ACC112 (cell line): ENCODE measurements around the gene LHX3.

Experiments used
- H2AFZ ChIP-seq: fragments of 200-600 bp; sonication (generic); one replicate; pipeline ENCODE4 v1.6.0; 2017; ENCODE audit warnings: antibody characterized with exemption, low read length; ENCODE audit not compliant: unreplicated experiment
- H3K27ac ChIP-seq: fragments of 200-600 bp; sonication (generic); 2 replicates; pipeline ENCODE4 v1.5.1; 2014; ENCODE audit warnings: low read depth, mild to moderate bottlenecking, antibody characterized with exemption, low read length, moderate library complexity
- H3K27me3 ChIP-seq: fragments of 200-600 bp; sonication (generic); 2 replicates; pipeline ENCODE4 v1.6.1; 2014; ENCODE audit warnings: mild to moderate bottlenecking, antibody characterized with exemption, low read length, moderate library complexity, mixed read lengths; ENCODE audit not compliant: insufficient read depth
- H3K36me3 ChIP-seq: fragments of 200-600 bp; sonication (generic); 2 replicates; pipeline ENCODE4 v1.6.1; 2016; ENCODE audit warnings: mild to moderate bottlenecking, antibody characterized with exemption, low read length, moderate library complexity, mixed read lengths; ENCODE audit not compliant: insufficient read depth
- H3K4me1 ChIP-seq: fragments of 200-600 bp; sonication (generic); one replicate; pipeline ENCODE4 v1.6.1; 2016; ENCODE audit warnings: low read length, mixed read lengths; ENCODE audit not compliant: insufficient read depth, unreplicated experiment, control insufficient read depth
- H3K4me3 ChIP-seq: fragments of 200-600 bp; sonication (generic); 2 replicates; pipeline ENCODE4 v1.5.1; 2014; ENCODE audit warnings: mild to moderate bottlenecking, low read depth, low read length
- H3K79me2 ChIP-seq: fragments of 200-600 bp; sonication (generic); one replicate; pipeline ENCODE4 v1.6.0; 2016; ENCODE audit warnings: low read length; ENCODE audit not compliant: control insufficient read depth, unreplicated experiment, insufficient read depth

LHX3 gene

DNA sequence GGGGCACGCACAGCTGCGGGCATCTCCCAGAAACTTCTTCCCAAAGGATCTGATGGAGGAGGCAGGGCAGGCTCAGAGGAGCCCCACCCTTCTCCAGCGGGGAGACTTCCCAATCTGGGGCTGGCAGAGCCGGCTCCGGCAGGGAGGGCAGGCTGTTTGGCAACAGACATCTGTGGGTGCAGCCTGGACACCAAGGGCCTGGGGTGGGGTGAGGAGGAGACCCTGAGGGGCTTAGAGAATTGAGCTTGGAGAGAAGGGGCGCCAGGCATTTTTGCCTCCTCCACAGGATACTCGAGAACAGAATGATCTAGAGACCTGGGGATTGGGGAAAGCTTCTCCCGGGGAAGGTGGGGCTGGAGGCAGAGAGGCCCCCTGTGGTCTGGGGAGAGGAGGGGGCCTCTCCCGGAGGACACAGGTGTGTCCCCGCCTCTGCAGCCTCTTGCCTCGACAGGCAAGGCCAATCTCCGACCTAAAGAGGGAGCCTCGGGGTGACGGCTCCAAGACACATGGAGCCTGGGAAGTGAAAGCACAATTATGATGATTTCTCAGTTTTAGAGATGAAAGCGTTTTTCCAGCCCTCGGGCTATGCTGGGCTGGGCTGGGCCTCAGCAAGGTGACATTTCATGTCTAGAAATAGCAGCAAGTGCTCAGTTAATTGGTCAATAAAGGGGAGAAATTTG, 8.4 kb downstream of the LHX3 start:
- Histone ChIP-seq H3K4me3 (0 out of 2 replicates have a peak overlapping the region, but pooled peaks have one; percentile 5), H2AFZ (no peak overlapping the region), H3K4me1 (no peaks in the 10 kb centered on the region), H3K36me3 (no peaks in the 10 kb centered on the region), H3K27ac (no peak overlapping the region), H3K79me2 (no peaks in the 10 kb centered on the region), H3K27me3 (peaks cover 98% of the 10 kb centered on the region)

DNA sequence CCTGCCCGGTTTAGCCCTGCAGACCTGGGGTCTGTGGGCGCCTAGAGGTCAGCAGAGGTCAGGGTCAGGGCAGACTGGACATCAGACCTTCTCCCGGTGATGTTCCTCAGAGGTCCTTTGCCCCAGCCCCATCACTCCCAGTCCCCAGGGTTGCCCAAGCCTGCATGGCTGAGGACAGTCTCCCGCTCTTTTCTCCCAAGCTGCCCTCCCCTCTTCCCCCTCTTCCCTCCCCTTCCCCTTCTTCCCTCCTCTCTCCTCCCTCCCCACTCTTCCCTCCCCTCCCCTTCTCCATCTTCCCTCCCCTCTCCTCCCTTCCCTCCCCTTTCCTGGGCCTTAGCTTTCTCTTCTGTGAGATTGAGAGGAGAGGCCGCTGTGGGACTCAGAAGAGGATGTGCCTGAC, 10.4 kb downstream of the LHX3 start:
- Histone ChIP-seq H3K4me3 (no peak overlapping the region), H3K79me2 (no peaks in the 10 kb centered on the region), H3K4me1 (no peaks in the 10 kb centered on the region), H3K27me3 (peaks cover 92% of the 10 kb centered on the region), H3K36me3 (no peaks in the 10 kb centered on the region), H3K27ac (no peak overlapping the region), H2AFZ (no peak overlapping the region)

- H3K79me2 ChIP-seq = no peaks in the 10 kb centered on the region
- H3K4me3 ChIP-seq = no peak overlapping the region
- no peak overlapping the region for H3K27ac ChIP-seq
- no peaks in the 10 kb centered on the region for H3K4me1 ChIP-seq
- no peak overlapping the region for H2AFZ ChIP-seq
- H3K36me3 ChIP-seq = no peaks in the 10 kb centered on the region
- peaks cover 86% of the 10 kb centered on the region for H3K27me3 ChIP-seq
Observed at GRCh38 chr9:136193891-136194279, 11.0 kb downstream of the LHX3 start.

- H3K4me1 ChIP-seq = no peaks in the 10 kb centered on the region
- no peak overlapping the region for H2AFZ ChIP-seq
- H3K27ac ChIP-seq = no peak overlapping the region
- no peaks in the 10 kb centered on the region for H3K79me2 ChIP-seq
- peaks cover 81% of the 10 kb centered on the region for H3K27me3 ChIP-seq
- no peak overlapping the region for H3K4me3 ChIP-seq
- H3K36me3 ChIP-seq = no peaks in the 10 kb centered on the region
Observed at GRCh38 chr9:136193127-136193890, 11.6 kb downstream of the LHX3 start.

- no peak overlapping the region for H3K27ac ChIP-seq
- 0 out of 2 replicates have a peak overlapping the region, but pooled peaks have one; percentile 5 for H3K4me3 ChIP-seq
- no peaks in the 10 kb centered on the region for H3K36me3 ChIP-seq
- H3K79me2 ChIP-seq = no peaks in the 10 kb centered on the region
- peaks cover 77% of the 10 kb centered on the region for H3K27me3 ChIP-seq
- no peaks in the 10 kb centered on the region for H3K4me1 ChIP-seq
- no peak overlapping the region for H2AFZ ChIP-seq
Observed at GRCh38 chr9:136192289-136193126, 12.4 kb downstream of the LHX3 start.

- H3K27ac ChIP-seq = no peak overlapping the region
- no peak overlapping the region for H3K4me3 ChIP-seq
- H2AFZ ChIP-seq = no peak overlapping the region
- H3K36me3 ChIP-seq = no peaks in the 10 kb centered on the region
- H3K4me1 ChIP-seq = no peaks in the 10 kb centered on the region
- H3K79me2 ChIP-seq = no peaks in the 10 kb centered on the region
- peaks cover 76% of the 10 kb centered on the region for H3K27me3 ChIP-seq
Observed at GRCh38 chr9:136191960-136192286, 13.0 kb downstream of the LHX3 start.

DNA sequence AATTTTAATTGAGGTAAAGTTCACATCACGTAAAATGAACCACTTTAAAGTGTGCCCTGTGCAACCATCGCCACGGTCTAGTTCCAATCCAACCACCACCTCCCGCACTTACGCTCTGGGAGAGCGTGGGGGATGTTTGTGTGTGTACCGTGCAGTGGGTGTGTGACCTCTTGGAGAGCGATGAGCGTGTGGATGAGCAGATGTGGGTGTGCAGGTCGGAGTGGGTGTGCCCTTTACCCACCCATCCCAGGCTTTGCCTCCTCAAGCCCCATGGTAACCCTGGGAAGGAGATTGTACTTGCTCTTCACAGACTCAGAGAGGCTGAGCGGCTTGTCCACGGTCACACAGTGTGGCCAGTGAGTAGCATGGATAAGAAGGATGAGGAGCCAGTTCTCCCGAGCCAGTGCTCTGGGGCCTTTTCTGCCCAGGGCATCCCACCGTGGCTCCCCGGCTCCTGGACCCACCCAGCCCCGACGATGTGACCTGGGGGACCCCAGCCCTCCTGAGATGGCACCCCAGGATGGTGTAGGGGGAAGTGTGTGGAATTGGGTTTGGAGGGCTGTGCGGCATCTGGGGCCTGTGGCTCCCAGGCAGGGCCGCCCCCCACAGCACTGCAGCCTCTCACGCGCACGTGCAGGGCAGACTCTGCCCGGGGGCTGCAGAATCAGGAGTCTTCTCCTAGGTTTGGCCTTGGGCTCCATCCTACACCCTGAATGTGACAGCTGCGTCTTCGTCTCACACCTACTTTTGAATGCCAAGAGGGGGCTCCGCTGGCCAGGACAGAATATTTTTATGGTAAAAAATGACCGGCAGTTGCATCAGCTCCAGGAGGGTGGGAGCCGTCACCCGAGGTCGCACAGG, 13.6 kb downstream of the LHX3 start:
- Histone ChIP-seq H3K27me3 (peaks cover 76% of the 10 kb centered on the region), H3K36me3 (no peaks in the 10 kb centered on the region), H3K4me1 (no peaks in the 10 kb centered on the region), H3K79me2 (no peaks in the 10 kb centered on the region), H3K27ac (no peak overlapping the region), H2AFZ (no peak overlapping the region), H3K4me3 (no peak overlapping the region)

DNA sequence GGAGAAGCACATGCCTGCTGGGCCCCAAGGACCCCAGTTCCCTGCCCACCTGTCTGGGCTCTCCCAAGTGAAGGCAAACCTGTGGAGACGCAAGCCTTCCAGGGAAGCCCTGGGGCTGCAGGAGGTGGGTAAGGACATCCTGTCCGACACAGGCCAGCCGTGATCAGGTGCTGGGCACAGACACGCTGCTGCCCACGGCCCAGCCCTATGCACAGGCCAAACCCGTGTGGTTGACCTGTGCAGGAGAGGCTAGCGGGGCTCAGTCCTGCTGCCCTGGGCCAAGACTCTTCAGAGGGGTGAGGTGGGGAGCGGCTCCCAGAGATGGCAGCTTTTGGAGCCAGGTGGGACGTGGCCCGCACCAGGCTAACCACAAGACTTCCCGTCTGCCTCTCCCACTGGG, 14.3 kb downstream of the LHX3 start:
- no peaks in the 10 kb centered on the region for H3K4me1 ChIP-seq
- H3K27ac ChIP-seq = no peak overlapping the region
- H2AFZ ChIP-seq = no peak overlapping the region
- peaks cover 74% of the 10 kb centered on the region for H3K27me3 ChIP-seq
- no peaks in the 10 kb centered on the region for H3K36me3 ChIP-seq
- H3K4me3 ChIP-seq = no peak overlapping the region
- no peaks in the 10 kb centered on the region for H3K79me2 ChIP-seq

DNA sequence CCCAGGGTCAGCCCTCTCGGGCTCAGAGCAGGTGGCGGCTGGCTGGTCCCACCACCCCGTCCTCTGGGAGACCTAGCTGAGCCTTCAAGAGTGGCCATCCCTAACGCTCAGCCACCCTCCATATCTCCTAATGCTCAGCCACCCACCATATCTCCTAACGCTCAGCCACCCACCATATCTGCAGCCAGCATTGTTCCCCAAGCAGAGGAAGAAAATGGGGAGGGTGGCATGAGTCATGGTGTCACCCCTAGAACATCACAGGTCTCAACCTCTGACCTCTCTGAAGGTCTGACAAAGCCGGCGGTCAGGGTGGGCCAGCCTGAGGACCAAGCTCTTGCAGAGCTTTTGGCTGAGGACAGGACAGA, 14.7 kb downstream of the LHX3 start:
- Histone ChIP-seq H3K36me3 (no peaks in the 10 kb centered on the region), H3K4me3 (no peak overlapping the region), H3K4me1 (no peaks in the 10 kb centered on the region), H3K27me3 (peaks cover 74% of the 10 kb centered on the region), H3K79me2 (no peaks in the 10 kb centered on the region), H2AFZ (no peak overlapping the region), H3K27ac (no peak overlapping the region)
